A549 (cell line): Measurements from ENCODE around the gene MYORG.

ENCODE experiments used
- EHMT2 ChIP-seq: fragments of 200-600 bp; sonication (generic); IDR thresholded peaks from 2 replicates; pipeline ENCODE4 v1.6.1; 2016; ENCODE audit warnings: antibody characterized with exemption, low read depth, mild to moderate bottlenecking, moderate library complexity
- EP300 ChIP-seq, 2 experiments: fragments of >200 bp; sonication (Bioruptor Twin); formaldehyde crosslinking; IDR thresholded peaks; 2 replicates in 1 of 2; 3 replicates in 1 of 2; pipeline ENCODE4 v1.6.1; 2016 to 2017
- JUNB ChIP-seq: fragments of >200 bp; sonication (Bioruptor Twin); formaldehyde crosslinking; IDR thresholded peaks from 2 replicates; pipeline ENCODE4 v1.6.1; 2016
- KDM5A ChIP-seq: fragments of 200-600 bp; sonication (generic); IDR thresholded peaks from 2 replicates; pipeline ENCODE4 v1.6.1; 2016; ENCODE audit warnings: antibody characterized with exemption, mild to moderate bottlenecking
- MAFK ChIP-seq: fragments of 450-650 bp; IDR thresholded peaks from 2 replicates; pipeline ENCODE4 v1.6.1; 2014; ENCODE audit not compliant: partially characterized antibody
- MYC ChIP-seq: IDR thresholded peaks from 2 replicates; pipeline ENCODE4 v1.6.1; 2012; ENCODE audit warnings: mild to moderate bottlenecking, inconsistent platforms, low read length, improper control_type of control experiment, borderline replicate concordance
- SMC3 ChIP-seq: fragments of >200 bp; sonication (Bioruptor Twin); formaldehyde crosslinking; IDR thresholded peaks from 3 replicates; pipeline ENCODE4 v1.6.1; 2018; ENCODE audit warnings: inconsistent platforms
- ZFP36 ChIP-seq: fragments of 450-650 bp; IDR thresholded peaks from 2 replicates; pipeline ENCODE4 v1.6.1; 2014; ENCODE audit warnings: borderline replicate concordance; ENCODE audit not compliant: partially characterized antibody
- ZNF302 ChIP-seq: fragments of 250-450 bp; sonication (Bioruptor Pico); IDR thresholded peaks from 2 replicates; pipeline ENCODE4 v1.9.0; 2021; ENCODE audit warnings: inconsistent platforms, mild to moderate bottlenecking, moderate library complexity
- TF ChIP-seq, protein P1 (sequence below): IDR thresholded peaks from 2 replicates; pipeline ENCODE4 v1.6.1; 2012
- TF ChIP-seq, protein P2 (sequence below): fragments of >200 bp; sonication (Bioruptor Twin); formaldehyde crosslinking; IDR thresholded peaks from 3 replicates; pipeline ENCODE4 v1.5.1; 2016
- TF ChIP-seq, protein P3 (sequence below): fragments of 200-600 bp; sonication (generic); IDR thresholded peaks from 2 replicates; pipeline ENCODE4 v1.6.1; 2016; ENCODE audit warnings: antibody characterized with exemption, mild to moderate bottlenecking, moderate library complexity
- TF ChIP-seq, protein P4 (sequence below): IDR thresholded peaks from 2 replicates; pipeline ENCODE4 v1.6.1; 2012

DNA sequence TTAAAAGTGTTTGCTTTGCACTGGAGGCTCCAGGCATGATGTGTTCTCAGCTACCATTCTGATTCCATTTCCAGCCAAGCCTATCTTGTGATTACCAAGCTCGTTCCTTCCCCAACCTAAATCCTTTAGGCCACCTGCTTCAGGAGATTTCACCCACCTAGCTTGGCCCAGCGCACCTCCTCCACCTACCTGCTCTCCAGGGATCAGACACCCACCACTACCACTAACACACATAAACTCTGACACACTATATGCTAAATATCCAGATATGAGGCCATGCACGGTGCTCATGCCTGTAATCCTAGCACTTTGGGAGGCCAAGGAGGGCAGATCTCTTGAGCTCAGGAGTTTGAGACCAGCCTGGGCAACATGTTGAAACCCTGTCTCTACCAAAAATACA, 2.4 kb downstream of the MYORG start:
- TF ChIP-seq, protein P1, sequence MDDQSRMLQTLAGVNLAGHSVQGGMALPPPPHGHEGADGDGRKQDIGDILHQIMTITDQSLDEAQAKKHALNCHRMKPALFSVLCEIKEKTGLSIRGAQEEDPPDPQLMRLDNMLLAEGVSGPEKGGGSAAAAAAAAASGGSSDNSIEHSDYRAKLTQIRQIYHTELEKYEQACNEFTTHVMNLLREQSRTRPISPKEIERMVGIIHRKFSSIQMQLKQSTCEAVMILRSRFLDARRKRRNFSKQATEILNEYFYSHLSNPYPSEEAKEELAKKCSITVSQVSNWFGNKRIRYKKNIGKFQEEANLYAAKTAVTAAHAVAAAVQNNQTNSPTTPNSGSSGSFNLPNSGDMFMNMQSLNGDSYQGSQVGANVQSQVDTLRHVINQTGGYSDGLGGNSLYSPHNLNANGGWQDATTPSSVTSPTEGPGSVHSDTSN, result no peak
- TF ChIP-seq, protein P2, sequence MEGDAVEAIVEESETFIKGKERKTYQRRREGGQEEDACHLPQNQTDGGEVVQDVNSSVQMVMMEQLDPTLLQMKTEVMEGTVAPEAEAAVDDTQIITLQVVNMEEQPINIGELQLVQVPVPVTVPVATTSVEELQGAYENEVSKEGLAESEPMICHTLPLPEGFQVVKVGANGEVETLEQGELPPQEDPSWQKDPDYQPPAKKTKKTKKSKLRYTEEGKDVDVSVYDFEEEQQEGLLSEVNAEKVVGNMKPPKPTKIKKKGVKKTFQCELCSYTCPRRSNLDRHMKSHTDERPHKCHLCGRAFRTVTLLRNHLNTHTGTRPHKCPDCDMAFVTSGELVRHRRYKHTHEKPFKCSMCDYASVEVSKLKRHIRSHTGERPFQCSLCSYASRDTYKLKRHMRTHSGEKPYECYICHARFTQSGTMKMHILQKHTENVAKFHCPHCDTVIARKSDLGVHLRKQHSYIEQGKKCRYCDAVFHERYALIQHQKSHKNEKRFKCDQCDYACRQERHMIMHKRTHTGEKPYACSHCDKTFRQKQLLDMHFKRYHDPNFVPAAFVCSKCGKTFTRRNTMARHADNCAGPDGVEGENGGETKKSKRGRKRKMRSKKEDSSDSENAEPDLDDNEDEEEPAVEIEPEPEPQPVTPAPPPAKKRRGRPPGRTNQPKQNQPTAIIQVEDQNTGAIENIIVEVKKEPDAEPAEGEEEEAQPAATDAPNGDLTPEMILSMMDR, result no peak
- no peak for TF ChIP-seq SMC3
- no peak for TF ChIP-seq EP300 (IDR thresholded peaks at IDR 0.05)
- no peak for TF ChIP-seq ZNF302
- no peak for TF ChIP-seq JUNB
- no peak for TF ChIP-seq EHMT2
- no peak for TF ChIP-seq KDM5A
- TF ChIP-seq ZFP36, result no peak
- TF ChIP-seq MYC, result no peak
- TF ChIP-seq, protein P3, sequence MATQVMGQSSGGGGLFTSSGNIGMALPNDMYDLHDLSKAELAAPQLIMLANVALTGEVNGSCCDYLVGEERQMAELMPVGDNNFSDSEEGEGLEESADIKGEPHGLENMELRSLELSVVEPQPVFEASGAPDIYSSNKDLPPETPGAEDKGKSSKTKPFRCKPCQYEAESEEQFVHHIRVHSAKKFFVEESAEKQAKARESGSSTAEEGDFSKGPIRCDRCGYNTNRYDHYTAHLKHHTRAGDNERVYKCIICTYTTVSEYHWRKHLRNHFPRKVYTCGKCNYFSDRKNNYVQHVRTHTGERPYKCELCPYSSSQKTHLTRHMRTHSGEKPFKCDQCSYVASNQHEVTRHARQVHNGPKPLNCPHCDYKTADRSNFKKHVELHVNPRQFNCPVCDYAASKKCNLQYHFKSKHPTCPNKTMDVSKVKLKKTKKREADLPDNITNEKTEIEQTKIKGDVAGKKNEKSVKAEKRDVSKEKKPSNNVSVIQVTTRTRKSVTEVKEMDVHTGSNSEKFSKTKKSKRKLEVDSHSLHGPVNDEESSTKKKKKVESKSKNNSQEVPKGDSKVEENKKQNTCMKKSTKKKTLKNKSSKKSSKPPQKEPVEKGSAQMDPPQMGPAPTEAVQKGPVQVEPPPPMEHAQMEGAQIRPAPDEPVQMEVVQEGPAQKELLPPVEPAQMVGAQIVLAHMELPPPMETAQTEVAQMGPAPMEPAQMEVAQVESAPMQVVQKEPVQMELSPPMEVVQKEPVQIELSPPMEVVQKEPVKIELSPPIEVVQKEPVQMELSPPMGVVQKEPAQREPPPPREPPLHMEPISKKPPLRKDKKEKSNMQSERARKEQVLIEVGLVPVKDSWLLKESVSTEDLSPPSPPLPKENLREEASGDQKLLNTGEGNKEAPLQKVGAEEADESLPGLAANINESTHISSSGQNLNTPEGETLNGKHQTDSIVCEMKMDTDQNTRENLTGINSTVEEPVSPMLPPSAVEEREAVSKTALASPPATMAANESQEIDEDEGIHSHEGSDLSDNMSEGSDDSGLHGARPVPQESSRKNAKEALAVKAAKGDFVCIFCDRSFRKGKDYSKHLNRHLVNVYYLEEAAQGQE, result no peak
- TF ChIP-seq, protein P4, sequence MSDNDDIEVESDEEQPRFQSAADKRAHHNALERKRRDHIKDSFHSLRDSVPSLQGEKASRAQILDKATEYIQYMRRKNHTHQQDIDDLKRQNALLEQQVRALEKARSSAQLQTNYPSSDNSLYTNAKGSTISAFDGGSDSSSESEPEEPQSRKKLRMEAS, result no peak
- TF ChIP-seq MAFK, result no peak
